Limb (tissue), 2 donors: ENCODE results near the gene PIK3R3.

Experiments
- DNase-seq, 2 donors: peaks; one replicate each; pipeline ENCODE4 v3.0.0-alpha.2; 2016; ENCODE audit errors: extremely low spot score in 2 of 2

The PIK3R3 gene

GRCh38 chr1:46132529-46133180 is at the start of gene PIK3R3:
Gene PIK3R3 (minus strand): TSS chr1:46132629. CDS start chr1:46131952, 677 bp downstream.
- peak; percentile 99 for DNase-seq

- DNase-seq: no peak
Measured at GRCh38 chr1:46181343-46182260, 49.2 kb upstream of the PIK3R3 start.

GRCh38 chr1:46180082-46180616 is 47.7 kb upstream of the PIK3R3 start:
- no peak for DNase-seq

GRCh38 chr1:46179138-46180081 is 47.0 kb upstream of the PIK3R3 start:
- DNase-seq: peak; percentile 85 to 88

GRCh38 chr1:46176211-46176865 is 43.9 kb upstream of the PIK3R3 start, which contains the start of gene P3R3URF:
Gene P3R3URF (minus strand): TSS chr1:46176488. CDS start chr1:46176471, 17 bp downstream.
- no peak for DNase-seq

- no peak for DNase-seq
Measured at GRCh38 chr1:46175243-46175642, 42.8 kb upstream of the PIK3R3 start.

- no peak for DNase-seq
Measured at GRCh38 chr1:46174448-46175231, 42.2 kb upstream of the PIK3R3 start, which contains the start of gene TSPAN1. Gene TSPAN1 (plus strand): TSS chr1:46175087. CDS start chr1:46181108, 6,021 bp downstream.

- no peak for DNase-seq
Measured at GRCh38 chr1:46173361-46173856, 41.0 kb upstream of the PIK3R3 start.

GRCh38 chr1:46172321-46172720 is 39.9 kb upstream of the PIK3R3 start:
- DNase-seq: no peak

- no peak for DNase-seq
Measured at GRCh38 chr1:46171871-46172270, 39.4 kb upstream of the PIK3R3 start.

GRCh38 chr1:46171351-46171750 is 38.9 kb upstream of the PIK3R3 start:
- no peak for DNase-seq

- DNase-seq: no peak
Measured at GRCh38 chr1:46169811-46170454, 37.5 kb upstream of the PIK3R3 start.

- no peak for DNase-seq
Measured at GRCh38 chr1:46168477-46168876, 36.0 kb upstream of the PIK3R3 start.

GRCh38 chr1:46166521-46167462 is 34.4 kb upstream of the PIK3R3 start:
- DNase-seq: peak in 1 of 2 donors; percentile 62

GRCh38 chr1:46160212-46160611 is 27.8 kb upstream of the PIK3R3 start:
- no peak for DNase-seq

- DNase-seq: no peak
Measured at GRCh38 chr1:46159516-46159915, 27.1 kb upstream of the PIK3R3 start.

GRCh38 chr1:46158312-46159281 is 26.2 kb upstream of the PIK3R3 start:
- DNase-seq: no peak
